Mesenchymal stem cell (in vitro differentiated cells and primary cell): ENCODE data around the gene WDR70.

Source experiments
- DNase-seq: peaks from one replicate; pipeline ENCODE4 v3.0.0-alpha.2; 2013
- H2AFZ ChIP-seq: one replicate; pipeline ENCODE4 v1.6.1; 2013; ENCODE audit warnings: low read depth, mild to moderate bottlenecking, control low read depth, inconsistent platforms, low read length, moderate library complexity
- H2AK5ac ChIP-seq: 2 replicates; pipeline ENCODE4 v1.6.1; 2013; ENCODE audit warnings: low read length, moderate library complexity, mild to moderate bottlenecking, inconsistent platforms; ENCODE audit not compliant: severe bottlenecking
- H2BK120ac ChIP-seq: one replicate; pipeline ENCODE4 v1.6.1; 2013; ENCODE audit warnings: low read depth, mild to moderate bottlenecking, inconsistent platforms, low read length, moderate library complexity
- H2BK12ac ChIP-seq, 2 experiments: one replicate each; pipeline ENCODE4 v1.6.1; 2013; ENCODE audit warnings: inconsistent platforms in 2 of 2, low read length in 2 of 2, mild to moderate bottlenecking in 2 of 2, moderate library complexity in 2 of 2, control low read depth in 1 of 2
- H2BK15ac ChIP-seq: one replicate; pipeline ENCODE4 v1.6.1; 2013; ENCODE audit warnings: mild to moderate bottlenecking, low read depth, inconsistent platforms; ENCODE audit not compliant: poor library complexity, severe bottlenecking
- H2BK5ac ChIP-seq: 2 replicates; pipeline ENCODE4 v1.6.1; 2013; ENCODE audit warnings: low read depth, mild to moderate bottlenecking, low read length, control low read depth, inconsistent platforms; ENCODE audit not compliant: poor library complexity, severe bottlenecking
- H3K14ac ChIP-seq, 2 experiments: one replicate each; pipeline ENCODE4 v1.6.1; 2013; ENCODE audit warnings: inconsistent platforms in 2 of 2, low read length in 2 of 2, control low read depth in 1 of 2, mild to moderate bottlenecking in 1 of 2, moderate library complexity in 1 of 2
- H3K18ac ChIP-seq, 2 experiments: one replicate each; pipeline ENCODE4 v1.6.1; 2013; ENCODE audit warnings: inconsistent platforms in 2 of 2, low read length in 2 of 2, control low read depth in 1 of 2, low read depth in 1 of 2, mild to moderate bottlenecking in 1 of 2
- H3K23ac ChIP-seq, 2 experiments: one replicate each; pipeline ENCODE4 v1.6.1; 2013; ENCODE audit warnings: inconsistent platforms in 2 of 2, low read length in 2 of 2, mild to moderate bottlenecking in 2 of 2, moderate library complexity in 2 of 2, control low read depth in 1 of 2
- H3K27ac ChIP-seq: 2 replicates; pipeline ENCODE4 v1.5.1; 2013; ENCODE audit warnings: mild to moderate bottlenecking, moderate library complexity, low read length, control low read depth, inconsistent platforms; ENCODE audit not compliant: poor library complexity, severe bottlenecking
- H3K27me3 ChIP-seq, 2 experiments: 2 replicates each; pipeline versions ENCODE4 v1.6.1 to v1.7.0; 2013; ENCODE audit warnings: low read length in 2 of 2, mild to moderate bottlenecking in 2 of 2, moderate library complexity in 2 of 2, control low read depth in 1 of 2, inconsistent platforms in 1 of 2; ENCODE audit not compliant: control insufficient read depth in 1 of 2, insufficient read depth in 1 of 2
- H3K36me3 ChIP-seq, 2 experiments: 2 replicates each; pipeline versions ENCODE4 v1.6.1 to v1.7.0; 2013; ENCODE audit warnings: low read length in 2 of 2, control low read depth in 1 of 2, inconsistent platforms in 1 of 2, low read depth in 1 of 2, mild to moderate bottlenecking in 1 of 2; ENCODE audit not compliant: insufficient read depth in 2 of 2, control insufficient read depth in 1 of 2
- H3K4ac ChIP-seq, 2 experiments: one replicate each; pipeline ENCODE4 v1.6.1; 2013; ENCODE audit warnings: inconsistent platforms in 2 of 2, low read length in 2 of 2, mild to moderate bottlenecking in 2 of 2, moderate library complexity in 2 of 2, control low read depth in 1 of 2, low read depth in 1 of 2
- H3K4me1 ChIP-seq: 2 replicates; pipeline ENCODE4 v1.6.1; 2013; ENCODE audit warnings: low read depth, low read length, control low read depth; ENCODE audit not compliant: control insufficient read depth, insufficient read depth
- H3K4me2 ChIP-seq: 2 replicates; pipeline ENCODE4 v1.6.1; 2013; ENCODE audit warnings: low read length, mild to moderate bottlenecking, inconsistent platforms; ENCODE audit not compliant: poor library complexity, severe bottlenecking
- H3K4me3 ChIP-seq, 2 experiments: 2 replicates each; pipeline versions ENCODE4 v1.5.1 to v1.7.0; 2013; ENCODE audit warnings: low read length in 2 of 2, mild to moderate bottlenecking in 2 of 2, control low read depth in 1 of 2, low read depth in 1 of 2; ENCODE audit not compliant: insufficient read depth in 1 of 2
- H3K79me1 ChIP-seq: replicated peaks from 2 replicates; pipeline ENCODE4 v1.6.1; 2013; ENCODE audit warnings: mild to moderate bottlenecking, control low read depth, low read length, inconsistent platforms; ENCODE audit not compliant: poor library complexity, severe bottlenecking
- H3K9ac ChIP-seq: 2 replicates; pipeline ENCODE4 v1.7.0; 2013; ENCODE audit warnings: mild to moderate bottlenecking, low read length, moderate library complexity
- H3K9me3 ChIP-seq: 2 replicates; pipeline ENCODE4 v1.7.0; 2013; ENCODE audit warnings: mild to moderate bottlenecking, low read length; ENCODE audit not compliant: control insufficient read depth
- H4K8ac ChIP-seq: one replicate; pipeline ENCODE4 v1.6.1; 2013; ENCODE audit warnings: inconsistent platforms, mild to moderate bottlenecking, low read length, moderate library complexity
- H4K91ac ChIP-seq: one replicate; pipeline ENCODE4 v1.6.1; 2013; ENCODE audit warnings: mild to moderate bottlenecking, low read length, inconsistent platforms
- WGBS: methylation state at CpG from one replicate; pipeline ENCODE4 v1.1.7; 2013; ENCODE audit warnings: mixed read lengths; 5-methylcytosine and 5-hydroxymethylcytosine counted together

The WDR70 gene

DNA sequence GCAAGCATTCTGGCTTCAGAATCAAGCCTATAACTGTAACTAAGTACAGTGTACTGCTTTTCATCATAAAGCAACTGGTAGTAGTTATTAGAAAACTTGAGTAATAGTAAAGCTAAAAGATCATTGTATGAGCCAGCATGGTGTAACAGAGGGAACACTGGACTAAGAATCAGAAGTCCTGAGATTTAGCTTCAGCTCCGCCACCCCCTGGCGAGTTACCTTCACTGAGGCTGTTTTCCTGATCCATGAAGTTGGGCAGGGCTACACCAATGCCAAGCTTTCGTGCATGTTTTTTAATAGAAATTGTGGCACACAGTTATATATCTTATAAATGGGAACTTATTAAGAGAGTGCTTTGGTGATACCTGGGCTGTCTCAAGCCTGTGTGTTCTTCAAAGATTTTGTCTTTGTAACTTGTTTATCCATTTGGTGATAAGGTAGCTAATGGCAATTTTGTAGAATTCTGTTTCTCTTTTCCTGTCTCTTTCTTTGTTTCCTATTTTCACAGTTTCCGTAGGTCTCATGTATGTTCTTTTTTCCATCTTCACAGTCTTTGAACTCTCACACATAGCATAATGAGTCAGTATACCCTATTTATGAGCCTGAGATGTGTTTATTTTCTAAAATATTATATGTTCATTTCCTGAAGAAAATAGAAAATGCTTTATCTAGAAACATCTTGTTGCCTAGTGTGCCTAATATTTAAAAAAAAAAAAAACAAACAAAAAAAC lies 358.4 kb downstream of the WDR70 start:
- Histone ChIP-seq H2BK12ac (no peak overlapping the region), H3K4ac (no peak overlapping the region), H2AFZ (no peak overlapping the region), H2BK15ac (no peak overlapping the region), H3K4me3 (no peak overlapping the region), H2BK5ac (no peak overlapping the region), H3K4me1 (no peaks in the 10 kb centered on the region), H3K23ac (no peak overlapping the region), H2BK120ac (no peak overlapping the region), H3K9ac (peak overlapping the region; percentile 89), H3K27me3 (no peaks in the 10 kb centered on the region), H4K8ac (no peak overlapping the region), H2AK5ac (peak overlapping the region; percentile 14), H3K79me1 (peaks cover 2% of the 10 kb centered on the region), H3K14ac (no peak overlapping the region), H3K36me3 (no peaks in the 10 kb centered on the region), H3K18ac (no peak overlapping the region), H3K4me2 (no peak overlapping the region), H3K27ac (no peak overlapping the region), H3K9me3 (no peaks in the 10 kb centered on the region), H4K91ac (no peak overlapping the region)
- DNase-seq = no peak
- WGBS = 99% methylated on average over 3 of the region's 4 CpGs

DNA sequence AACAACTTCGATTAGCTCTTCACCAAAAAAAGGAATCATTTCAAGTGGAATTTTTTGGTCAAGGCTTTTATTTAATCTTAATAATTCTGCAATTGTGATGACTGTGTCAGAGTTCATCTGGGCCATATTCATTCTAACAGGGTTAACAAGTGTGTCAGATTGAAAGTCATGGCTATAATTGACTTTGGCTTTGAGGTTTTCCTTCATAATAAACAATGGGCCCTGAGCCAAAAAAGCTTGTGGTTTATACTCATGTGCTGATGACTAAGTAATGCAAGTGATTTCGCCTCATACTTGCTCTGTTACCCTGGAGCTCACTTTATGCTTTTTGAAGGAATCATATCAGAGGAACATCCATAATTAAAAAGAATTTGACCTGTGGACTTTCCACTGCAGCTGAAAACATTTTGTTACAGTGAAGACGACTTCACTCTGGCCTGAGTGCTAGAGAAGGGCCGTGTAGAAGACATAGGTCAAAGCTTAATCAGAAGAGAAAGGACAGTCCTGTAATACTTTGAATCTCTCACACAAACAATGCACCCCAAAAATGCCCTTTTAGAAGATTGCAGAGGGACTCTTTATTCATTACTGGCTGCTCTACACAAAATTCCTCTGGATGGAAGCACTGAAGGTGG lies 359.1 kb downstream of the WDR70 start:
- Histone ChIP-seq H3K9ac (peak overlapping the region; percentile 89), H2BK5ac (no peak overlapping the region), H3K23ac (no peak overlapping the region), H3K36me3 (peaks cover 0 to 3% of the 10 kb centered on the region in 2 experiments), H3K4me1 (no peaks in the 10 kb centered on the region), H2BK12ac (no peak overlapping the region), H3K14ac (no peak overlapping the region), H3K18ac (peak overlapping the region in 1 of 2 experiments; percentile 70), H4K8ac (no peak overlapping the region), H3K27ac (peak overlapping the region; percentile 58), H2BK120ac (no peak overlapping the region), H3K79me1 (peaks cover 4% of the 10 kb centered on the region), H3K9me3 (no peaks in the 10 kb centered on the region), H2AFZ (no peak overlapping the region), H3K4me3 (peak overlapping the region in 1 of 2 experiments; percentile 57), H3K27me3 (no peaks in the 10 kb centered on the region), H4K91ac (no peak overlapping the region), H3K4me2 (peak overlapping the region; percentile 16), H2BK15ac (no peak overlapping the region), H3K4ac (no peak overlapping the region), H2AK5ac (peak overlapping the region; percentile 58)
- peak; percentile 90 for DNase-seq
- 0% methylated on average over 3 of the region's 4 CpGs for WGBS

GRCh38 chr5:37738865-37739488 lies 359.9 kb downstream of the WDR70 start:
- Histone ChIP-seq H3K79me1 (peaks cover 4% of the 10 kb centered on the region), H2BK120ac (no peak overlapping the region)
- WGBS = 89% methylated on average over 3 of the region's 5 CpGs

DNA sequence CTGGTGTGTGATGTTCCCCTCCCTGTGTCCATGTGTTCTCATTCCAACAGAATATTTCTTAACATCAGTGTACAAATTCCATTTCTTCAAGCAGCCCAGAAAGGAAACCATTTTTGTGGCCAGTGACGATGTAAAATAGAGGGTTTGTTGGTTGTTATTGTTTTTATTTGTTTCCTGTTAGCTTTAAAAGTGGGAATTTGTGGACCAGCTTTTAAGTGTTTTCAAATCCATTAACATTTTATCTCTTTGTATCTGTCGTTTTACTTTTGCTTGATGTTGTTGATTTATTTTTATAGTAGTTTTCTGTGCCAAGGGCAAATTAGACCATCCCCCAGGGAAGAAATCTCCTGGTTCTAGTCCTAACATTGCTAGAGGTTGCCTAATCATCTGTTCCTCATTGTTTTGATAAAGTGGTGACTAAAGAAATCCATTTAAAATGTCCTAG lies 360.7 kb downstream of the WDR70 start:
- H2AFZ ChIP-seq = no peak overlapping the region
- no peak overlapping the region for H3K4ac ChIP-seq
- H4K8ac ChIP-seq = no peak overlapping the region
- no peaks in the 10 kb centered on the region for H3K27me3 ChIP-seq
- H2BK15ac ChIP-seq = no peak overlapping the region
- no peak overlapping the region for H4K91ac ChIP-seq
- H2BK12ac ChIP-seq = no peak overlapping the region
- DNase-seq = peak; percentile 54
- no peak overlapping the region for H2BK5ac ChIP-seq
- peaks cover 4% of the 10 kb centered on the region for H3K79me1 ChIP-seq
- no peak overlapping the region for H2AK5ac ChIP-seq
- no peaks in the 10 kb centered on the region for H3K9me3 ChIP-seq
- H3K23ac ChIP-seq = no peak overlapping the region
- WGBS = no CpG with 5 or more reads among the region's 2 CpGs
- H3K36me3 ChIP-seq = peaks cover 4 to 7% of the 10 kb centered on the region in 2 experiments
- no peak overlapping the region for H2BK120ac ChIP-seq
- H3K14ac ChIP-seq = no peak overlapping the region
- no peak overlapping the region for H3K27ac ChIP-seq
- no peak overlapping the region for H3K4me3 ChIP-seq
- no peaks in the 10 kb centered on the region for H3K4me1 ChIP-seq
- H3K4me2 ChIP-seq = no peak overlapping the region
- H3K18ac ChIP-seq = no peak overlapping the region
- H3K9ac ChIP-seq = peak overlapping the region; percentile 82

More at GRCh38 chr5:37738865-37739488, 359.9 kb downstream of the WDR70 start:
- Histone ChIP-seq H3K4me3 (peak overlapping the region in 1 of 2 experiments; percentile 57), H2AFZ (no peak overlapping the region), H3K9me3 (no peaks in the 10 kb centered on the region), H2BK12ac (no peak overlapping the region), H3K27me3 (no peaks in the 10 kb centered on the region), H2BK15ac (no peak overlapping the region), H2BK5ac (no peak overlapping the region), H4K8ac (no peak overlapping the region), H4K91ac (no peak overlapping the region), H3K4ac (no peak overlapping the region), H2AK5ac (peak overlapping the region; percentile 76), H3K18ac (no peak overlapping the region), H3K27ac (no peak overlapping the region), H3K14ac (no peak overlapping the region), H3K36me3 (peaks cover 0 to 7% of the 10 kb centered on the region in 2 experiments), H3K9ac (peak overlapping the region; percentile 89), H3K4me2 (no peak overlapping the region), H3K4me1 (no peaks in the 10 kb centered on the region), H3K23ac (no peak overlapping the region)
- DNase-seq = no peak
